HL-60 (cell line): ENCODE data around the gene BICDL2.
"Not testable (repeated sequence)": the region's sequence is repeated elsewhere in the genome, so short reads cannot be mapped to it uniquely, and the experiment has no call there.

Experiments used
- DNase-seq, 2 experiments: peaks; one replicate each; pipeline ENCODE4 v3.0.0-alpha.2; 2010 to 2020; ENCODE audit warnings: low read depth in 1 of 2, low spot score in 1 of 2
- H3K27ac ChIP-seq: fragments of 250-450 bp; sonication (Bioruptor Pico); replicated peaks from 2 replicates; pipeline ENCODE4 v1.5.1; 2020; ENCODE audit warnings: mild to moderate bottlenecking, moderate library complexity
- H3K27me3 ChIP-seq: fragments of 250-450 bp; sonication (Bioruptor Pico); 2 replicates; pipeline ENCODE4 v1.5.1; 2021; ENCODE audit warnings: mild to moderate bottlenecking, moderate library complexity; ENCODE audit not compliant: insufficient read depth, poor library complexity, severe bottlenecking
- H3K4me3 ChIP-seq: replicated peaks from 2 replicates; pipeline ENCODE4 v1.5.1; 2011; ENCODE audit warnings: mild to moderate bottlenecking, control low read depth, low read length; ENCODE audit not compliant: insufficient read depth
- CTCF ChIP-seq: IDR thresholded peaks from one replicate; pipeline ENCODE4 v1.5.1; 2011; ENCODE audit warnings: low read length, control low read depth, inconsistent platforms; ENCODE audit not compliant: insufficient read depth
- GABPA ChIP-seq: IDR thresholded peaks from 2 replicates; pipeline ENCODE4 v1.6.1; 2012; ENCODE audit warnings: low read depth
- POLR2AphosphoS5 ChIP-seq: IDR thresholded peaks from 2 replicates; pipeline ENCODE4 v1.6.1; 2012; ENCODE audit warnings: low read depth
- REST ChIP-seq: IDR thresholded peaks from 2 replicates; pipeline ENCODE4 v1.6.1; 2012; ENCODE audit warnings: low read depth; ENCODE audit not compliant: insufficient replicate concordance
- SPI1 ChIP-seq: IDR thresholded peaks from 2 replicates; pipeline ENCODE4 v1.6.1; 2012; ENCODE audit warnings: low read depth, mild to moderate bottlenecking, borderline replicate concordance

Gene BICDL2

GRCh38 chr16:3075523-3075915, 38.8 kb upstream of the BICDL2 start:
- TF ChIP-seq POLR2AphosphoS5 (no peak), CTCF (no peak), SPI1 (no peak), REST (no peak), GABPA (no peak)
- DNase-seq: no peak
- Histone ChIP-seq H3K4me3 (no peak overlapping the region), H3K27ac (peak overlapping the region; percentile 50), H3K27me3 (no peaks in the 10 kb centered on the region)

GRCh38 chr16:3074860-3075522, 38.2 kb upstream of the BICDL2 start:
- Histone ChIP-seq H3K4me3 (no peak overlapping the region), H3K27me3 (no peaks in the 10 kb centered on the region), H3K27ac (peak overlapping the region; percentile 50)
- TF ChIP-seq SPI1 (no peak), GABPA (no peak), POLR2AphosphoS5 (peak; percentile 94), CTCF (no peak)
- peak; percentile 83 to 93 for DNase-seq

GRCh38 chr16:3073448-3073847, 36.7 kb upstream of the BICDL2 start:
- DNase-seq: no peak
- Histone ChIP-seq H3K4me3 (no peak overlapping the region), H3K27ac (peak overlapping the region; percentile 29; the same call in 1 of the 2 replicates), H3K27me3 (no peaks in the 10 kb centered on the region)
- no peak for TF ChIP-seq SPI1
- TF ChIP-seq CTCF: no peak
- TF ChIP-seq GABPA: no peak
- TF ChIP-seq POLR2AphosphoS5: no peak
- no peak for TF ChIP-seq REST

GRCh38 chr16:3072576-3073263, 36.0 kb upstream of the BICDL2 start:
- H3K27me3 ChIP-seq, H3K4me3 ChIP-seq, H3K27ac ChIP-seq, DNase-seq: not testable (repeated sequence)

- H3K4me3 ChIP-seq, H3K27me3 ChIP-seq, H3K27ac ChIP-seq: not testable (repeated sequence)
- DNase-seq: peak in 1 of 2 experiments; percentile 53
Measured at GRCh38 chr16:3072148-3072547, 35.4 kb upstream of the BICDL2 start.
